Trophoblast cell (in vitro differentiated cells and primary cell): Measurements from ENCODE around the gene EARS2.

Experiments
- DNase-seq, 2 donors: peaks; one replicate each; pipeline ENCODE4 v3.0.0-alpha.2; 2016
- H2AFZ ChIP-seq: 2 replicates; pipeline ENCODE4 v1.6.1; 2013; ENCODE audit warnings: low read length, moderate library complexity, mild to moderate bottlenecking; ENCODE audit not compliant: insufficient read depth, poor library complexity
- H2AK5ac ChIP-seq: 2 replicates; pipeline ENCODE4 v1.6.1; 2013; ENCODE audit warnings: mild to moderate bottlenecking, low read length
- H2BK120ac ChIP-seq: 2 replicates; pipeline ENCODE4 v1.6.1; 2013; ENCODE audit warnings: low read length, mild to moderate bottlenecking, moderate library complexity; ENCODE audit not compliant: insufficient read depth, poor library complexity
- H2BK12ac ChIP-seq: 2 replicates; pipeline ENCODE4 v1.6.1; 2013; ENCODE audit warnings: mild to moderate bottlenecking, low read length, moderate library complexity
- H2BK5ac ChIP-seq: 2 replicates; pipeline ENCODE4 v1.6.1; 2013; ENCODE audit warnings: low read length, low read depth, moderate library complexity, mild to moderate bottlenecking; ENCODE audit not compliant: poor library complexity
- H3K14ac ChIP-seq: 2 replicates; pipeline ENCODE4 v1.6.1; 2013; ENCODE audit warnings: mild to moderate bottlenecking, low read length
- H3K18ac ChIP-seq: 2 replicates; pipeline ENCODE4 v1.6.1; 2013; ENCODE audit warnings: mild to moderate bottlenecking, low read length
- H3K23ac ChIP-seq: 2 replicates; pipeline ENCODE4 v1.6.1; 2013; ENCODE audit warnings: low read length
- H3K27ac ChIP-seq: 2 replicates; pipeline ENCODE4 v1.5.1; 2013; ENCODE audit warnings: low read depth, mild to moderate bottlenecking, inconsistent platforms, low read length, moderate library complexity
- H3K27me3 ChIP-seq: 2 replicates; pipeline ENCODE4 v1.6.1; 2013; ENCODE audit warnings: inconsistent platforms, mild to moderate bottlenecking, low read length, moderate library complexity; ENCODE audit not compliant: insufficient read depth
- H3K36me3 ChIP-seq, 2 experiments: 1 replicate in 1 of 2; 2 replicates in 1 of 2; pipeline ENCODE4 v1.6.1; 2013; ENCODE audit warnings: low read length in 2 of 2, mild to moderate bottlenecking in 2 of 2, moderate library complexity in 1 of 2; ENCODE audit not compliant: insufficient read depth in 2 of 2, control insufficient read depth in 1 of 2
- H3K4ac ChIP-seq: 2 replicates; pipeline ENCODE4 v1.6.1; 2013; ENCODE audit warnings: low read depth, mild to moderate bottlenecking, low read length, moderate library complexity
- H3K4me1 ChIP-seq, 2 experiments: 1 replicate in 1 of 2; 2 replicates in 1 of 2; pipeline ENCODE4 v1.6.1; 2013; ENCODE audit warnings: low read length in 2 of 2, mild to moderate bottlenecking in 2 of 2, moderate library complexity in 1 of 2; ENCODE audit not compliant: insufficient read depth in 2 of 2, control insufficient read depth in 1 of 2
- H3K4me2 ChIP-seq: 2 replicates; pipeline ENCODE4 v1.6.1; 2013; ENCODE audit warnings: inconsistent platforms, mild to moderate bottlenecking, low read length, moderate library complexity
- H3K4me3 ChIP-seq: 2 replicates; pipeline ENCODE4 v1.5.1; 2013; ENCODE audit warnings: mild to moderate bottlenecking, low read depth, low read length, inconsistent platforms
- H3K79me1 ChIP-seq: one replicate; pipeline ENCODE4 v1.6.1; 2013; ENCODE audit warnings: low read length
- H3K79me2 ChIP-seq: 2 replicates; pipeline ENCODE4 v1.6.1; 2013; ENCODE audit warnings: low read length, mild to moderate bottlenecking; ENCODE audit not compliant: control insufficient read depth, insufficient read depth, poor library complexity
- H3K9ac ChIP-seq: 2 replicates; pipeline ENCODE4 v1.6.1; 2013; ENCODE audit warnings: mild to moderate bottlenecking, low read length
- H3K9me3 ChIP-seq: 2 replicates; pipeline ENCODE4 v1.6.1; 2013; ENCODE audit warnings: low read depth, mild to moderate bottlenecking, control low read depth, inconsistent platforms, low read length; ENCODE audit not compliant: insufficient read depth
- H4K12ac ChIP-seq: 2 replicates; pipeline ENCODE4 v1.6.1; 2013; ENCODE audit warnings: low read depth, mild to moderate bottlenecking, low read length, moderate library complexity
- H4K8ac ChIP-seq: 2 replicates; pipeline ENCODE4 v1.6.1; 2013; ENCODE audit warnings: low read depth, mild to moderate bottlenecking, low read length, moderate library complexity
- H4K91ac ChIP-seq: one replicate; pipeline ENCODE4 v1.6.1; 2013; ENCODE audit warnings: low read depth, mild to moderate bottlenecking, low read length, moderate library complexity
- WGBS: extraction: QIAGEN DNeasy Blood & Tissue Kit; methylation state at CpG from one replicate; pipeline ENCODE4 v1.1.7; 2013; ENCODE audit warnings: missing lambda C conversion rate; ENCODE audit not compliant: insufficient read length, insufficient coverage; ENCODE audit errors: extremely low coverage; 5-methylcytosine and 5-hydroxymethylcytosine counted together

EARS2 gene

DNA sequence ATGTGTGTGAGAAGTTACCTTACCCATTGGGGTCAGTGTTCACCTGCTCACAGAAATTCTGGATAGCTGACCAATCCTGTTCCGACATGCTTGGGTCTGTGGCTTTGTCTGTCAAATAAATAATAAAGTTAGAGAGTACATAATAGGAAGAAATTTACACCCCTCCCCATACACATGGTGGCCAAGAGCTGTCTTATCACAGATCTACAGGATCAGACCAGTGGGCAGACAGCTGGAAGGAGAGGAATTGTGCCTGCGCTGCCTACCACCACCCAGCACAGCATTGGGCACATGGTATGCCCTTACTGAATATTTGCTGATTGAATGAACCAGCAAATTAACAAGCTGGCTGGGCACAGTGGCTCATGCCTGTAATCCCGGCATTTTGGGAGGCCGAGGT, 61.5 kb downstream of the EARS2 start:
- H3K4ac ChIP-seq, result no peak overlapping the region
- no peaks in the 10 kb centered on the region for H3K27me3 ChIP-seq
- H3K18ac ChIP-seq, result no peak overlapping the region
- no CpG with 5 or more reads among the region's 4 CpGs for WGBS
- H4K8ac ChIP-seq, result no peak overlapping the region
- H3K23ac ChIP-seq, result no peak overlapping the region
- H3K27ac ChIP-seq, result no peak overlapping the region
- H2BK12ac ChIP-seq, result no peak overlapping the region
- peaks cover 2% of the 10 kb centered on the region for H3K9me3 ChIP-seq
- H2BK120ac ChIP-seq, result no peak overlapping the region
- H3K79me1 ChIP-seq, result no peaks in the 10 kb centered on the region
- no peak for DNase-seq
- no peak overlapping the region for H4K91ac ChIP-seq
- H2BK5ac ChIP-seq, result no peak overlapping the region
- no peak overlapping the region for H4K12ac ChIP-seq
- H3K4me2 ChIP-seq, result no peak overlapping the region
- peaks cover 16 to 17% of the 10 kb centered on the region in 2 experiments for H3K4me1 ChIP-seq
- no peak overlapping the region for H2AFZ ChIP-seq
- no peak overlapping the region for H3K4me3 ChIP-seq
- peaks cover 31 to 32% of the 10 kb centered on the region in 2 experiments for H3K36me3 ChIP-seq
- no peak overlapping the region for H2AK5ac ChIP-seq
- no peaks in the 10 kb centered on the region for H3K79me2 ChIP-seq
- no peak overlapping the region for H3K9ac ChIP-seq
- H3K14ac ChIP-seq, result no peak overlapping the region

- Histone ChIP-seq H4K8ac (no peak overlapping the region), H3K4me3 (no peak overlapping the region), H2BK5ac (no peak overlapping the region), H4K91ac (no peak overlapping the region), H3K14ac (no peak overlapping the region), H3K27ac (no peak overlapping the region), H3K9ac (no peak overlapping the region), H2AFZ (no peak overlapping the region), H3K23ac (no peak overlapping the region), H2BK12ac (no peak overlapping the region), H3K18ac (no peak overlapping the region), H2AK5ac (no peak overlapping the region), H4K12ac (no peak overlapping the region), H3K4me2 (no peak overlapping the region), H3K79me2 (no peaks in the 10 kb centered on the region), H2BK120ac (no peak overlapping the region), H3K36me3 (peaks cover 32 to 36% of the 10 kb centered on the region in 2 experiments), H3K4ac (no peak overlapping the region), H3K4me1 (peaks cover 16 to 17% of the 10 kb centered on the region in 2 experiments), H3K79me1 (no peaks in the 10 kb centered on the region), H3K9me3 (peaks cover 2% of the 10 kb centered on the region), H3K27me3 (no peaks in the 10 kb centered on the region)
- no CpG with 5 or more reads among the region's 11 CpGs for WGBS
- DNase-seq, result no peak
These were observed 63.0 kb downstream of the EARS2 start for GRCh38 chr16:23494188-23494587.

- no CpG with 5 or more reads among the region's 14 CpGs for WGBS
- no peak overlapping the region for H3K4ac ChIP-seq
- H3K27me3 ChIP-seq, result no peaks in the 10 kb centered on the region
These were observed 65.4 kb downstream of the EARS2 start for GRCh38 chr16:23491490-23492391.

GRCh38 chr16:23486480-23486879, 70.7 kb downstream of the EARS2 start:
- Histone ChIP-seq H2BK5ac (no peak overlapping the region), H2AK5ac (no peak overlapping the region), H3K79me2 (no peaks in the 10 kb centered on the region), H3K4me2 (no peak overlapping the region), H3K4me3 (no peak overlapping the region), H2AFZ (no peak overlapping the region), H3K9ac (no peak overlapping the region), H4K12ac (no peak overlapping the region), H4K91ac (no peak overlapping the region), H3K14ac (no peak overlapping the region), H3K27me3 (no peaks in the 10 kb centered on the region), H4K8ac (no peak overlapping the region), H3K18ac (no peak overlapping the region), H3K79me1 (no peaks in the 10 kb centered on the region), H3K4ac (no peak overlapping the region), H3K27ac (no peak overlapping the region), H2BK12ac (no peak overlapping the region), H3K23ac (no peak overlapping the region), H3K9me3 (no peaks in the 10 kb centered on the region), H3K36me3 (peaks cover 45 to 65% of the 10 kb centered on the region in 2 experiments), H3K4me1 (no peaks in the 10 kb centered on the region), H2BK120ac (no peak overlapping the region)
- no peak for DNase-seq
- WGBS, result no CpG with 5 or more reads among the region's 5 CpGs

More at GRCh38 chr16:23491490-23492391, 65.4 kb downstream of the EARS2 start:
- peak overlapping the region; percentile 3 for H3K27ac ChIP-seq
- no peaks in the 10 kb centered on the region for H3K79me2 ChIP-seq
- H3K4me1 ChIP-seq, result peaks cover 5% of the 10 kb centered on the region in 2 experiments
- no peak overlapping the region for H4K8ac ChIP-seq
- no peak overlapping the region for H4K12ac ChIP-seq
- H3K9ac ChIP-seq, result no peak overlapping the region
- no peaks in the 10 kb centered on the region for H3K79me1 ChIP-seq
- H2AFZ ChIP-seq, result no peak overlapping the region
- no peak overlapping the region for H3K14ac ChIP-seq
- no peak overlapping the region for H2BK12ac ChIP-seq
- peak overlapping the region; percentile 26 for H4K91ac ChIP-seq
- no peak overlapping the region for H2AK5ac ChIP-seq
- no peak overlapping the region for H3K18ac ChIP-seq
- H3K36me3 ChIP-seq, result peaks cover 46 to 56% of the 10 kb centered on the region in 2 experiments
- DNase-seq, result peak; percentile 12 to 56
- no peak overlapping the region for H3K4me2 ChIP-seq
- no peak overlapping the region for H3K23ac ChIP-seq
- H3K4me3 ChIP-seq, result no peak overlapping the region
- no peak overlapping the region for H2BK120ac ChIP-seq
- H2BK5ac ChIP-seq, result no peak overlapping the region
- H3K9me3 ChIP-seq, result peaks cover 2% of the 10 kb centered on the region
